GM21360 (cell line): ENCODE results near the gene SYNE1.
"Not testable (repeated sequence)": the region's sequence is repeated elsewhere in the genome, so short reads cannot be mapped to it uniquely, and the experiment has no call there.

Experiments used
- ATAC-seq: cut with Tn5 transposase; IDR thresholded peaks from one replicate; pipeline ENCODE4 v1.9.1; 2021; ENCODE audit warnings: mild to moderate bottlenecking, moderate library complexity; ENCODE audit not compliant: unreplicated experiment

The SYNE1 gene

GRCh38 chr6:152637296-152638047 lies at the start of gene SYNE1:
SYNE1 (minus strand) TSS chr6:152637362; CDS start chr6:152628331, 9,031 bp downstream.
- ATAC-seq, result no peak

- no peak for ATAC-seq
Observed at GRCh38 chr6:152685819-152686218, 48.7 kb upstream of the SYNE1 start.

GRCh38 chr6:152682935-152683334 lies 45.8 kb upstream of the SYNE1 start:
- not testable (repeated sequence) for ATAC-seq

GRCh38 chr6:152682141-152682540 lies 45.0 kb upstream of the SYNE1 start:
- ATAC-seq, result no peak

- no peak for ATAC-seq
Observed at GRCh38 chr6:152680879-152681517, 43.8 kb upstream of the SYNE1 start.

- ATAC-seq, result peak; percentile 60
Observed at GRCh38 chr6:152680151-152680550, 43.0 kb upstream of the SYNE1 start.

- ATAC-seq, result no peak
Observed at GRCh38 chr6:152673236-152673635, 36.1 kb upstream of the SYNE1 start.

GRCh38 chr6:152671171-152671570 lies 34.0 kb upstream of the SYNE1 start:
- ATAC-seq, result no peak

- peak; percentile 73 for ATAC-seq
Observed at GRCh38 chr6:152669895-152670294, 32.7 kb upstream of the SYNE1 start.

- no peak for ATAC-seq
Observed at GRCh38 chr6:152661776-152662175, 24.6 kb upstream of the SYNE1 start.

GRCh38 chr6:152651986-152652385 lies 14.8 kb upstream of the SYNE1 start:
- no peak for ATAC-seq

GRCh38 chr6:152648105-152648504 lies 10.9 kb upstream of the SYNE1 start:
- no peak for ATAC-seq

- not testable (repeated sequence) for ATAC-seq
Observed at GRCh38 chr6:152646732-152647131, 9.6 kb upstream of the SYNE1 start.

GRCh38 chr6:152642578-152643375 lies 5.6 kb upstream of the SYNE1 start:
- ATAC-seq, result peak; percentile 94

GRCh38 chr6:152636609-152637295 lies 410 bp downstream of the SYNE1 start:
- peak; percentile 39 for ATAC-seq

GRCh38 chr6:152636021-152636608 lies 1.0 kb downstream of the SYNE1 start:
- peak; percentile 34 for ATAC-seq

- peak; percentile 63 for ATAC-seq
Observed at GRCh38 chr6:152634773-152635172, 2.4 kb downstream of the SYNE1 start.

- ATAC-seq, result no peak
Observed at GRCh38 chr6:152632121-152632782, 4.9 kb downstream of the SYNE1 start.

GRCh38 chr6:152631376-152631775 lies 5.8 kb downstream of the SYNE1 start:
- ATAC-seq, result no peak

GRCh38 chr6:152630832-152631231 lies 6.3 kb downstream of the SYNE1 start:
- ATAC-seq, result no peak
